Immature natural killer cell (primary cell): ENCODE measurements around the gene RFC5. TPM values are rescaled to one million over a fixed set of nuclear protein-coding genes. Genes with fewer than 3 reads are reported as not detected.
A peak's percentile ranks its signal among the peaks of the same experiment; 100 is the strongest.

ENCODE experiments used
- DNase-seq, 3 donors: peaks; one replicate each; pipeline ENCODE4 v3.0.0; 2022; ENCODE audit warnings: mixed read lengths in 1 of 3
- H3K27ac Mint-ChIP-seq, 6 donors: one replicate each; pipeline ENCODE4 v1.8.0; 2020; ENCODE audit warnings: mixed read lengths in 6 of 6, mild to moderate bottlenecking in 5 of 6, inconsistent platforms in 4 of 6, moderate library complexity in 3 of 6
- H3K27me3 Mint-ChIP-seq, 3 donors: one replicate each; pipeline ENCODE4 v1.8.0; 2020 to 2021; ENCODE audit warnings: low read depth in 3 of 3, mild to moderate bottlenecking in 3 of 3, mixed read lengths in 3 of 3, moderate library complexity in 3 of 3, inconsistent platforms in 1 of 3
- H3K36me3 Mint-ChIP-seq, 3 donors: one replicate each; pipeline ENCODE4 v1.8.0; 2020; ENCODE audit warnings: mixed read lengths in 3 of 3, inconsistent platforms in 2 of 3, mild to moderate bottlenecking in 2 of 3
- H3K4me1 Mint-ChIP-seq, 2 donors: one replicate each; pipeline ENCODE4 v1.8.0; 2020; ENCODE audit warnings: inconsistent platforms in 2 of 2, mild to moderate bottlenecking in 2 of 2, mixed read lengths in 2 of 2, moderate library complexity in 1 of 2
- H3K4me3 Mint-ChIP-seq, 5 donors: one replicate each; pipeline ENCODE4 v1.8.0; 2020; ENCODE audit warnings: mild to moderate bottlenecking in 5 of 5, mixed read lengths in 5 of 5, inconsistent platforms in 3 of 5, moderate library complexity in 3 of 5
- H3K9me3 Mint-ChIP-seq, 6 donors: one replicate each; pipeline ENCODE4 v1.8.0; 2020; ENCODE audit warnings: mild to moderate bottlenecking in 6 of 6, mixed read lengths in 6 of 6, inconsistent platforms in 4 of 6, moderate library complexity in 3 of 6
- polyA plus RNA-seq, 3 donors: library from polyadenylated mRNA; unstranded; fragments of 300-500 nt; fragmentation: Illumina TruSeq; gene quantifications; one replicate each; pipeline ENCODE4 v1.2.3, GENCODE V29; 2021

The RFC5 gene
- polyA plus RNA-seq, 3 donors from 2014 or later = 14.3 to 25.5 (median 16.9) TPM

DNA sequence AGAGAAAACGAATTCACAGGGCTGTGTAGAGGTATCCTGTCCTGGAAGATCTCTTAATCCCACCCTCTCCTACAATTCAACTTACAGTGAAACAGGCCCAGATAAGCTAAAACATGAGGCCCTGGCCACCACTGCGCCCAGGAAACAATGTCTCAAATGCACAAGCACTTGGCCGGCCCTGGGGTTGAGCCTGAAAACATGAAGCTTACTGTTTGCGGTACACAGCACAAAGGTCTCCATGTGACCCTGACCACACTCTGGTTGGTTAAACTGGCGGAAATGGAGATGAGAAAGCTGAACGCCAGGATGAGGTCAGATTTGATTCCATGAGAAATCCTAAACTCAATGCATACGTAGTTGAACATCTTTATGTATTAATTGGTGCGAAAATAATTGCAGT lies 28.1 kb downstream of the RFC5 start:
- no peak for DNase-seq
- Mint-ChIP-seq H3K27me3 (peaks cover 0 to 3% (median 0%) of the 10 kb centered on the region in 3 donors), H3K4me1 (peaks cover 0 to 2% of the 10 kb centered on the region in 2 donors), H3K27ac (peak overlapping the region in 1 of 6 donors; percentile 40), H3K9me3 (no peaks in the 10 kb centered on the region), H3K4me3 (no peak overlapping the region), H3K36me3 (peaks cover 19 to 37% (median 28%) of the 10 kb centered on the region in 3 donors)

DNA sequence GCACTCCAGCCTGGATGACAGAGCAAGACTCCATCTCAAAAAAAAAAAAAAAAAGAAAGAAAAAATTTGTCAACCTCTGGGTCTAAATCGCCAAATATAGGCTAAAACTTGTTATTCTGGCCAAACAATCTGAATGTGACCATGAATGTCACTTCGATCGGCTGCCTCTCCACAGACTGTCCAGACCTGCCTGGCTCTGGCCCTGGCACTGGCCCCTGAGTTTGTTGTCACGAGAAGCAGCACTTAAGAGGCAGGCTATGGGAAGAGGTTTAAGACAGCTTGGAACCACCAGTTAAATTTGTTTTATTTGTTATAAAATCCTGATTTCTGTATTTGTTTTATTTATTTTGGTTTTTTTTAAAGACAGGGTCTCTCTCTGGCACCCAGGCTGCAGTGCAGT lies 29.9 kb downstream of the RFC5 start:
- Mint-ChIP-seq H3K4me1 (peaks cover 0 to 2% of the 10 kb centered on the region in 2 donors), H3K9me3 (no peaks in the 10 kb centered on the region), H3K4me3 (no peak overlapping the region), H3K36me3 (peaks cover 23 to 38% (median 29%) of the 10 kb centered on the region in 3 donors), H3K27me3 (peaks cover 0 to 3% (median 0%) of the 10 kb centered on the region in 3 donors), H3K27ac (no peak overlapping the region)
- no peak for DNase-seq

DNA sequence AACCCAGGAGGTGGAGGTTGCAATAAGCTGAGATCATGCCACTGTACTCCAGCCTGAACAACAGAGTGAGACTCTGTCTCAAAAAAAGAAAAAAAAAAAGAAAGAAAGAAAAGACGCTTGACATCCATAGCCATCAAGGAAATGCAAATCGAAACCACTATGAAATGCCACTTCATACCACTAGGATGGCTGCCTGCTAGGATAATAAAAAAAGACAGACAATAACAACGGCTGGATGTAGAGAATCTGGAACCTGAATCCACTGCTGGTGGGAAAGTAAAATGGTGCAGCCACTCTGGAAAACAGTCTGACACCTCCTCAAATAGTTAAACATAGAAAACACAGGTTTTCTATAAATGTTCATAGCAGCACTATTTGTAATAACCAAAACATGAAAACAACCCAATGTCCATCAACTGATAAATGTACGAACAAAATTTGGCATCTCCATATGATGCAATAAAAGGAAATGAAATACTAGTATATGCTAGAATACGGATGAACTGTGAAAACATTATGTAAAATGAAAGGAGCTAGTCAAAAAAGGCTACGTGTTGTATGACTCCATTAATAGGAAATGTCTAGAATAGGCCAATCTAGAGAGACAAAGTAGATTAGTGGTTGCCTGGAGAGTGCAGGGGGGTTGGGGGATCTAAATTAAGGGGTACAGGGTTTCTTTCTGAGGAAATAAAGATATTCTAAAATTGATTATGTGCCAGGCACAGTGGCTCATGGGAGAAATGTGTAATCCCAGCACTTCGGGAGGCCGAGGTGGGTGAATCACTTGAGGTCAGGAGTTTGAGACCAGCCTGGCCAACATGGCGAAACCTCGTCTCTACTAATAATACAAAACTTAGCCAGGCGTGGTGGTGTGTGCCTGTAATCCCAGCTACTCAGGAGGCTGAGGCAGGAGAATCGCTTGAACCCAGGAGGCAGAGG lies 34.7 kb downstream of the RFC5 start:
- Mint-ChIP-seq H3K9me3 (no peaks in the 10 kb centered on the region), H3K27ac (peak overlapping the region in 3 of 6 donors; percentile 8 to 85 (median 63)), H3K4me1 (peaks cover 16 to 21% of the 10 kb centered on the region in 2 donors), H3K27me3 (peaks cover 0 to 2% (median 0%) of the 10 kb centered on the region in 3 donors), H3K36me3 (peaks cover 12 to 14% (median 13%) of the 10 kb centered on the region in 3 donors), H3K4me3 (peak overlapping the region in 1 of 5 donors; percentile 32)
- no peak for DNase-seq

DNA sequence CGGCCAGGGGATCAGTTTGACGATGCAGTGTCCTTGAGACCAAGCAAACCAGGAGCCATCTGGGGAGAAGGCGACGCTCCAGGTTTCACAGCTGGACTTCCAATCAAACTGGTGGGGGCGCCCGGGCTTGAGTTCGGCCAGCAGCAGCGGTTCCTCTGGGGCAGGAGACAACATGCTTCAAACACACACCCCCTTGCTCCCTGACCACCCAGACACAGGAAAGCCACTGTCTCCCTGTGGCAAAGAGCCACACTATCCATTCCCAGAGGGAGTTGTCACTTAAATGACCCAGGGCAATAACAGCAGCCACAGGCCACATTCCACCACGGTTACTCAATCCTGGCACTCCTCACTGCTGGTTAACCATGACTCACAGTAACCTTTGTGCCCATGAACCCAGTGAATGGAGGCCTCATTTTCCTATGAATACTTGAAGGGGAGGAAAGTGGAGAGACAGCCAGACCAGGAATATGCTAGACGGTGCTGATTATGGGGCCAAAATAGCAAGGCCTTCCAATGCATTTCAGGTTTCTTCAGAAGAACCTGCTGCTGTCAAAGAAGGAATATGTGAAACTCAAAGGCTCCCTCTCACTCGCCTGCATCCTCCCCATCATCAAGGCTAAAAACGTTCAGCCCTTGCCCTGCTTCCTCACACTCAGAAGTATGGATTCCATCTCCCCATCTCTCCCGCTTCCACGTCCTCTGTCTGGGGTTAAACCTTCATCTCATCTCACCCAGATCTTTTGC lies 36.0 kb downstream of the RFC5 start:
- peak overlapping the region; percentile 17 to 89 (median 66) for H3K27ac Mint-ChIP-seq
- peaks cover 18 to 22% of the 10 kb centered on the region in 2 donors for H3K4me1 Mint-ChIP-seq
- no peaks in the 10 kb centered on the region for H3K9me3 Mint-ChIP-seq
- peaks cover 8 to 14% (median 9%) of the 10 kb centered on the region in 3 donors for H3K36me3 Mint-ChIP-seq
- DNase-seq = no peak
- peaks cover 0 to 2% (median 0%) of the 10 kb centered on the region in 3 donors for H3K27me3 Mint-ChIP-seq
- H3K4me3 Mint-ChIP-seq = peak overlapping the region in 1 of 5 donors; percentile 44

DNA sequence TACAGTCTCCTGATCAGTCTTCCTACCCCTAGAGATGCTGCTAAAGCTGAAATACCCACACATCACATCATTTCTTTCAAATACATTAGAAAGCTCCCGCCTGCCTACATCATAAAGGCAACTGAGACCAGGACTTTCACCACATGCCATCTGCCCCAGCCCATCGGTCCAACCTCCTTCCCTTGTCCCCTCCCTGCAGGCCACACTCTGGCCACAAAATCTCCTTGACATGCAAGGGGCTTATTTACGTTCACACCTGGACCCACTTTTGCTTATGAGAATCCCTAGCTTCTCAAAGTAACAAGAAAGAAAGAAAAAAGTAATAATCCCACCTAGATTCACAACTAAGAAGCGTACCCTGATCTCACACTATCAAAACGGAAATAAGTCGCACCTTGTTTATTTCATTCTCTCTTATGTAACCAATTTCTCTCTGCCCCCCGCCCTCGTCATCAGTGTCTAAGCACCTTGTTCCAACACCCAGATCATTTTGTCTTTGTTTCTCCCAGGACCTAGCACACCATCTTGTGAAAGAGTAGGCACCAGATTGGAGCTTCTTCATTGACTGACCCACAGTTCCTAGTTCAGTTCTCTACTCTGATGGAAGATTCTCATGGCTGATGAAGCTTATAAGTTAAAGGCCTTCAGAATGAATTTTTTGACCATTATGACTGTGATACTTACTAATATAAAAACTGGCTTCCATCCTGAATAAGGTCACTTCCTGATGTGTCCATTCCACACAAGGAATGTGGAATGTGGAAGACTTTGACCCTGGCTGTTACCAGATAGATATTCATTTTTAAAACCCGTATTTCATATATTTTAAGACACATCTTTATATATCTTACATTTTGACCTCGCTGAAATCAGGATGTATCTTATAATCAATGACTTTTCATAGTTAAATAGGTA lies 36.8 kb downstream of the RFC5 start:
- peak overlapping the region in 1 of 5 donors; percentile 44 for H3K4me3 Mint-ChIP-seq
- peak in 1 of 3 donors; percentile 37 for DNase-seq

DNA sequence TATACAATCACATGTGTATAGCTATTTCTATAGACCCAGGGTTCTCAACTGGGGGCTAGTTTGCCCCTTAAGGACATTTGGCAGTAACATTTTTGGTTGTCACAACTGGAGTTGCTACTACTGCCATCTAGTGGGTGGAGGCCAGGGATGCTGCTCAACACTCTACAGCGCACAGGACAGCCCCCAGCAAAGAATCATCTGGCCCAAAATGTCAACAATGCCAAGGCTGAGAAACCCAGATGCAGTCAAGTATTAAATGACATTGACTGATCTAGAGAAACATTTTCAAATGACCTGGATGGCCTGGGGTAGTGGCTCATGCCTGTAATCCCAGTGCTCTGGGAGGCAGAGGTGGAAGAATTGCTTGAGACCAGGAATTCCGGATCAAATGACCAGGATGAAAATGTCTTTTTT lies 38.6 kb downstream of the RFC5 start:
- Mint-ChIP-seq H3K36me3 (peaks cover 5 to 9% (median 8%) of the 10 kb centered on the region in 3 donors), H3K9me3 (no peaks in the 10 kb centered on the region), H3K27me3 (peaks cover 0 to 7% (median 1%) of the 10 kb centered on the region in 3 donors), H3K4me1 (peaks cover 36 to 39% of the 10 kb centered on the region in 2 donors), H3K4me3 (no peak overlapping the region), H3K27ac (peak overlapping the region in 4 of 6 donors; percentile 13 to 76 (median 44))
- DNase-seq = peak; percentile 46 to 61 (median 55)

More for the DNA sequence above, 36.8 kb downstream of the RFC5 start:
- Mint-ChIP-seq H3K27me3 (peaks cover 0 to 2% (median 0%) of the 10 kb centered on the region in 3 donors), H3K36me3 (peaks cover 8 to 14% (median 9%) of the 10 kb centered on the region in 3 donors), H3K4me1 (peaks cover 18 to 22% of the 10 kb centered on the region in 2 donors), H3K27ac (peak overlapping the region; percentile 39 to 89 (median 67)), H3K9me3 (no peaks in the 10 kb centered on the region)

DNA sequence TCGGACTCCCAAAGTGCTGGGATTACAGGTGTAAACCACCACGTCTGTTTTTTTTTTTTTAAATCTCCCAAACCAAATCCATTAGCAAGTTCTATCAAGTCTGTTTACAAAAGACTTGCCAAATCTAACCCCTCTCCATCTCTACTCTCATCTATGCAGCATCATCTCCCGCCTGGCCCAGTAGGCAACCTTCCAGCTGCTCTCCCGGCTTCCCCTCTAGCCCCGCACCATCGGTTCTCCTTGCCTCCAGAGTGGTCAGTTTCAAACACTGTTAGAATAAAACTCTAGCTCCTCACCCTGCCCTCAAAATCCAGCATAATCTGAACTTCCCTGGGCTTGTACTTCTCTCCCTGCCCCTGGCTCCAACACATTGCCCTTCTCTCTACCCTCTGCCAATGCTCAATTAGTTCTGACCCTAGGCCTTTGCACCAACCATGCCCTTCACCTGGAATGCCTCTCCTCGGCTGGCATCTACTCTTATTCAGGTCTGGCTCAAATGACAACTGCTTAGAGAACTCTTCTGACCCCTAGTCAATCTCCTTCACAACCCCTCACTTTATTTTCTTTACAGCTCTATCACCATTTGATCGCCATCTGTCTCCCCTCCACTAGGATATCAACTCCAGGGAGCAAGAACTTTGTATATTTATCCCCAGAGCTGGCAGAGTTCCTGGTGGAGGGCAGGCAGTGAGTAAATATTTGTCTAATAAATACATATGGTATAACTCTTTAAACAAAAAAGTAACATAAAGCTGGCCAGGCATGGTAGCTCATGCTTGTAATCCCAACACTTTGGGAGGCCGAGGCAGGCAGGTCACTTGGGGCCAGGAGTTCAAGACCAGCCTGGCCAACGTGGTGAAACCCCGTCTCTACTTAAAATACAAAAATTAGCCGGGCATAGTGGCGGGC lies 39.6 kb downstream of the RFC5 start:
- no peaks in the 10 kb centered on the region for H3K9me3 Mint-ChIP-seq
- DNase-seq = no peak
- H3K4me1 Mint-ChIP-seq = peaks cover 38 to 42% of the 10 kb centered on the region in 2 donors
- H3K4me3 Mint-ChIP-seq = no peak overlapping the region
- H3K27me3 Mint-ChIP-seq = peaks cover under 1 to 12% (median 5%) of the 10 kb centered on the region in 3 donors
- H3K27ac Mint-ChIP-seq = peak overlapping the region in 4 of 6 donors; percentile 2 to 57 (median 20)
- peaks cover 3 to 5% (median 4%) of the 10 kb centered on the region in 3 donors for H3K36me3 Mint-ChIP-seq

DNA sequence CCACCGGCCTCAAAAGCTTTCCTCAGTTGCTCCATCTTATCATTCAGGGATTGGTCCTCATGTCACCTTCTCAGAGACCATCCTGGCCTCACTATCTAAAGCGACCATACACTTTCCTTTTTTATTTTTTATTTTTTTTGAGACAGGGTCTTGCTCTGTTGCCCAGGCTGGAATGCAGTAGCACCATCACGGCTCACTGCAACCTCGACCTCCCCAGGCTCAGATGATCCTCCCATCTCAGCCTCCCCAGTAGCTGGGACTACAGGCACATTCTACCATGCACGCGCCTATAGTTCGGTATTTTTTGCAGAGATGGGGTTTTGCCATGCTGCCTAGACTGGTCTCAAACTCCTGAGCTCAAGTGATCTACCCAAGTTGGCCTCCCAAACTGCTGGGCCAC lies 41.7 kb downstream of the RFC5 start:
- Mint-ChIP-seq H3K27me3 (peaks cover 5 to 27% (median 13%) of the 10 kb centered on the region in 3 donors), H3K27ac (peak overlapping the region in 4 of 6 donors; percentile 33 to 97 (median 94)), H3K9me3 (no peaks in the 10 kb centered on the region), H3K4me1 (peaks cover 49 to 50% of the 10 kb centered on the region in 2 donors), H3K4me3 (peak overlapping the region in 2 of 5 donors; percentile 89 to 91), H3K36me3 (no peaks in the 10 kb centered on the region)
- DNase-seq = no peak

DNA sequence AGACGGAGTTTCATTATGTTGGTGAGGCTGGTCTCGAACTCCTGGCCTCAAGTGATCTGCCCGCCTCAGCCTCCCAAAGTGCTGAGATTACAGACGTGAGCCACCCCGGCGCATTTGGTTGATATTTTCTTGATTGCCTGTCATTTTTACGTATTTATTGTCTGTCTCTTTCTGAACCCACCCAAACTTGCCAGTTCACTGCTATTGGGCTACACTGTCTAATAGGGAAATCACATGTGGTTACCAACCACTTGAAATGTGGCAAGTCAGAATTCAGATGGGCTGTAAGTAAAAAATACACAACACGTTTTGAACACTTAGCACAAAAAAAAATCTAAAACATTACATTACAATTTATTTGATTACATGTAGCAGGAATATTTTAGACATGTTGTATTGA lies 42.4 kb downstream of the RFC5 start:
- peak; percentile 46 to 56 (median 50) for DNase-seq
- peaks cover 46% of the 10 kb centered on the region in 2 donors for H3K4me1 Mint-ChIP-seq

DNA sequence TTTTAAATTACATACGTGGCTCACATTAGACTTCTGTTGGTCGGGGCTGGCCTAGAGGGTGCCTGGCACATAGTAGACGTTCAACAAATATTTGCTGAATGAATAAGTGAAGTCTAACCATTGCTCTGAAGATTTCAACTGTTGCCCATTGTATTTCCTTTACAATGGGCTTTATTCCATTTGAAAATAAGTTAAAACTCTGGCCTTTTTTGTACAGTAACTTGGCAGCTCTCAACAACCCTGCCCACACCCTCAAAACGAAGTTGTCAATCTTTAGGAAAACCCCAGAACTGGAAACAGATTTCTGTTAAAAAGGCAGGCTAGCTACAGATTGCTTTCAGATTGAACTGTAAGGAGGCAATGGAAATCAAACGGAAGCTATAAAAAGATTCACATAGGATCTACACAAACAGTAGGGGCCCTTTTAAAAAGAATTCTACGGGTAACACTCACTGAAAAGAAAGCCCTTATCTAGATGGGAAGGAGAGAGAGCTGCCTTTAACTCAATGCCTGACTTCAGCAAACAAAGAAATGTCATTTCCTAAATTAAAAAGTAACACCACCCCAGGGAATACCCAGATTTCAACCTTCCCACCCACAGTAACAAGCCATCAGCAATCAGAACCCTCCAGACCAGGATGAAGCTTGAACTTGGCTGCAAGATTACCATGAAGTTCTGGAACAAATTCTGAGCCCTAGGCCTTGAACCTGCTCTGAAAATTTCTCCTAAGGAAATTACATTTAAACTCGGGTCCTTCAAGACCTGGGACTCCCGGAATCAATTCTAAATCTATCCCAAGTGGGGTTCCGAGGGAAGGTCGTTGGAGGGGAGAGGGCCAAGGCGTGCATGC lies 43.1 kb downstream of the RFC5 start:
- DNase-seq = peak in 2 of 3 donors; percentile 9 to 11
- peaks cover 46 to 48% of the 10 kb centered on the region in 2 donors for H3K4me1 Mint-ChIP-seq
- H3K36me3 Mint-ChIP-seq = no peaks in the 10 kb centered on the region
- no peaks in the 10 kb centered on the region for H3K9me3 Mint-ChIP-seq
- H3K4me3 Mint-ChIP-seq = peak overlapping the region; percentile 84 to 92 (median 89)
- peak overlapping the region; percentile 91 to 97 (median 94) for H3K27ac Mint-ChIP-seq
- H3K27me3 Mint-ChIP-seq = peaks cover 5 to 27% (median 13%) of the 10 kb centered on the region in 3 donors

More for the DNA sequence above, 42.4 kb downstream of the RFC5 start:
- H3K27ac Mint-ChIP-seq = peak overlapping the region; percentile 91 to 97 (median 94)
- H3K9me3 Mint-ChIP-seq = no peaks in the 10 kb centered on the region
- no peaks in the 10 kb centered on the region for H3K36me3 Mint-ChIP-seq
- peaks cover 5 to 26% (median 13%) of the 10 kb centered on the region in 3 donors for H3K27me3 Mint-ChIP-seq
- peak overlapping the region; percentile 84 to 92 (median 89) for H3K4me3 Mint-ChIP-seq
